Astrocyte (in vitro differentiated cells and primary cell): ENCODE data around the gene TNNI3K. TPM values are rescaled to one million over a fixed set of nuclear protein-coding genes. Genes with fewer than 3 reads are reported as not detected.

Source experiments
- DNase-seq: peaks from one replicate; pipeline ENCODE4 v3.0.0-alpha.2; 2010; ENCODE audit warnings: low read depth
- FAIRE-seq: peaks from 2 replicates; lab custom pipeline; 2011; peaks lifted over from hg19 to GRCh38; lab: Jason Lieb, UNC
- H2AFZ ChIP-seq: 2 replicates; pipeline ENCODE4 v1.6.0; 2012; ENCODE audit warnings: low read depth, low read length, inconsistent platforms
- H3K27ac ChIP-seq: 2 replicates; pipeline ENCODE4 v1.5.1; 2011; ENCODE audit warnings: low read depth, low read length, inconsistent platforms
- H3K27me3 ChIP-seq: 2 replicates; pipeline ENCODE4 v1.6.0; 2011; ENCODE audit warnings: low read length, inconsistent platforms; ENCODE audit not compliant: insufficient read depth
- H3K36me3 ChIP-seq: 2 replicates; pipeline ENCODE4 v1.5.1; 2011; ENCODE audit warnings: low read length, inconsistent platforms; ENCODE audit not compliant: insufficient read depth
- H3K4me1 ChIP-seq: 2 replicates; pipeline ENCODE4 v1.5.1; 2011; ENCODE audit warnings: low read length, inconsistent platforms; ENCODE audit not compliant: insufficient read depth
- H3K4me2 ChIP-seq: 2 replicates; pipeline ENCODE4 v1.6.0; 2012; ENCODE audit warnings: low read length, inconsistent platforms
- H3K4me3 ChIP-seq: 2 replicates; pipeline ENCODE4 v1.5.1; 2011; ENCODE audit warnings: low read depth, mild to moderate bottlenecking, low read length, inconsistent platforms; ENCODE audit not compliant: insufficient read depth
- H3K79me2 ChIP-seq: 2 replicates; pipeline ENCODE4 v1.6.0; 2012; ENCODE audit warnings: mild to moderate bottlenecking, low read length, inconsistent platforms; ENCODE audit not compliant: insufficient read depth
- H3K9ac ChIP-seq: 2 replicates; pipeline ENCODE4 v1.6.0; 2012; ENCODE audit warnings: mild to moderate bottlenecking, low read length, inconsistent platforms
- H3K9me3 ChIP-seq: 2 replicates; pipeline ENCODE4 v1.5.1; 2012; ENCODE audit warnings: low read depth, mild to moderate bottlenecking, low read length, inconsistent platforms; ENCODE audit not compliant: insufficient read depth
- H4K20me1 ChIP-seq: 2 replicates; pipeline ENCODE4 v1.6.0; 2012; ENCODE audit warnings: low read length, inconsistent platforms; ENCODE audit not compliant: insufficient read depth
- H3K27ac Mint-ChIP-seq: one replicate; pipeline ENCODE4 v1.8.0; 2021; ENCODE audit warnings: mild to moderate bottlenecking, mixed read lengths; ENCODE audit not compliant: unreplicated experiment
- H3K27me3 Mint-ChIP-seq: one replicate; pipeline ENCODE4 v1.8.0; 2021; ENCODE audit warnings: low read depth, mixed read lengths; ENCODE audit not compliant: unreplicated experiment
- H3K36me3 Mint-ChIP-seq: one replicate; pipeline ENCODE4 v1.8.0; 2021; ENCODE audit warnings: low read depth, mixed read lengths; ENCODE audit not compliant: unreplicated experiment
- H3K4me1 Mint-ChIP-seq: one replicate; pipeline ENCODE4 v1.8.0; 2021; ENCODE audit warnings: low read depth, mixed read lengths; ENCODE audit not compliant: unreplicated experiment
- H3K4me3 Mint-ChIP-seq: one replicate; pipeline ENCODE4 v1.8.0; 2021; ENCODE audit warnings: mild to moderate bottlenecking, moderate library complexity, mixed read lengths; ENCODE audit not compliant: unreplicated experiment
- H3K9me3 Mint-ChIP-seq: one replicate; pipeline ENCODE4 v1.8.0; 2021; ENCODE audit warnings: mild to moderate bottlenecking, mixed read lengths; ENCODE audit not compliant: unreplicated experiment
- CTCF ChIP-seq: IDR thresholded peaks from 2 replicates; pipeline ENCODE4 v1.5.1; 2011; ENCODE audit warnings: low read depth, mild to moderate bottlenecking, inconsistent platforms, low read length, moderate library complexity; ENCODE audit not compliant: insufficient read depth
- EZH2 ChIP-seq: IDR thresholded peaks from 2 replicates; pipeline ENCODE4 v1.6.1; 2012; ENCODE audit warnings: mild to moderate bottlenecking, low read length, inconsistent platforms; ENCODE audit not compliant: insufficient read depth
- total RNA-seq: library from RNA; stranded (reverse); gene quantifications from 2 replicates; pipeline ENCODE4 v1.2.1, GENCODE V29; 2021

TNNI3K gene
- total RNA-seq, 1 donor from 2014 or later, result 0.45 TPM

GRCh38 chr1:74412244-74412643 lies 177.1 kb downstream of the TNNI3K start:
- H3K27ac Mint-ChIP-seq, result peak overlapping the region; percentile 68

GRCh38 chr1:74415935-74416334 lies 180.7 kb downstream of the TNNI3K start:
- Mint-ChIP-seq H3K36me3 (no peaks in the 10 kb centered on the region), H3K9me3 (no peaks in the 10 kb centered on the region), H3K27me3 (no peaks in the 10 kb centered on the region), H3K4me1 (peaks cover 16% of the 10 kb centered on the region), H3K27ac (peak overlapping the region; percentile 5), H3K4me3 (no peak overlapping the region)
- no peaks in the 10 kb centered on the region for H3K27me3 ChIP-seq
- H3K4me3 ChIP-seq, result no peak overlapping the region
- H3K27ac ChIP-seq, result no peak overlapping the region
- no peaks in the 10 kb centered on the region for H3K36me3 ChIP-seq
- TF ChIP-seq EZH2 (no peak), CTCF (no peak)
- no peak for DNase-seq
- H3K4me1 ChIP-seq, result no peaks in the 10 kb centered on the region
- H3K9ac ChIP-seq, result no peak overlapping the region
- H3K9me3 ChIP-seq, result no peaks in the 10 kb centered on the region
- no peaks in the 10 kb centered on the region for H3K79me2 ChIP-seq
- H4K20me1 ChIP-seq, result no peaks in the 10 kb centered on the region
- H3K4me2 ChIP-seq, result no peak overlapping the region
- no peak for FAIRE-seq
- H2AFZ ChIP-seq, result no peak overlapping the region

More at GRCh38 chr1:74412244-74412643, 177.1 kb downstream of the TNNI3K start:
- no peak overlapping the region for H3K27ac ChIP-seq
- no peak for FAIRE-seq
- no peak overlapping the region for H3K9ac ChIP-seq
- Mint-ChIP-seq H3K36me3 (no peaks in the 10 kb centered on the region), H3K27me3 (no peaks in the 10 kb centered on the region), H3K9me3 (no peaks in the 10 kb centered on the region), H3K4me1 (peaks cover 16% of the 10 kb centered on the region), H3K4me3 (no peak overlapping the region)
- no peaks in the 10 kb centered on the region for H3K36me3 ChIP-seq
- H3K4me3 ChIP-seq, result no peak overlapping the region
- H2AFZ ChIP-seq, result no peak overlapping the region
- no peaks in the 10 kb centered on the region for H3K79me2 ChIP-seq
- no peaks in the 10 kb centered on the region for H4K20me1 ChIP-seq
- H3K9me3 ChIP-seq, result no peaks in the 10 kb centered on the region
- no peaks in the 10 kb centered on the region for H3K4me1 ChIP-seq
- no peaks in the 10 kb centered on the region for H3K27me3 ChIP-seq
- TF ChIP-seq CTCF (no peak), EZH2 (no peak)
- no peak overlapping the region for H3K4me2 ChIP-seq
- DNase-seq, result no peak

DNA sequence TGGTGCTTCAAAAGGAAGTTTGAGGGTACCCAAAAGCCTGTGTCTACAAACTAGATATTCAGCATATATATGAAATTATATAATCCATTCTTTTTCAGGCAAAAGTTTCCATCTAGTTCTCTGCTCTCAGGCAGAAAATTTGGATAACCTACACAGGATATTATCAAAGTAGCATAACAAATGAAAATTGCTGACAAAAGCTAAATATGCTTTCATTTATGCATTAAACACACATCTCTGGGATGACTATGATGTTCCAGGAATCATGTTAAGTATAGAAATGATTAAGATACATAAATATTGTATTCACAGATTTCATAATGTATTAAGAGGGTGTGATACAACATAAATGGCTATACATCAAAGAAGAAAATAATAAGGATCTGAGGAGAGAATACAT lies 184.4 kb downstream of the TNNI3K start:
- H3K4me1 ChIP-seq, result no peaks in the 10 kb centered on the region
- no peak overlapping the region for H3K9ac ChIP-seq
- no peak overlapping the region for H3K4me3 Mint-ChIP-seq
- H3K27me3 ChIP-seq, result no peaks in the 10 kb centered on the region
- peaks cover 10% of the 10 kb centered on the region for H3K4me1 Mint-ChIP-seq
- no peak overlapping the region for H3K4me3 ChIP-seq
- H3K27ac Mint-ChIP-seq, result no peak overlapping the region
- no peaks in the 10 kb centered on the region for H3K9me3 Mint-ChIP-seq
- no peak overlapping the region for H3K27ac ChIP-seq
- DNase-seq (no peak), FAIRE-seq (no peak)
- H3K4me2 ChIP-seq, result no peak overlapping the region
- TF ChIP-seq CTCF (no peak), EZH2 (no peak)
- H2AFZ ChIP-seq, result no peak overlapping the region
- no peaks in the 10 kb centered on the region for H3K36me3 ChIP-seq
- H3K36me3 Mint-ChIP-seq, result no peaks in the 10 kb centered on the region
- no peaks in the 10 kb centered on the region for H3K79me2 ChIP-seq
- H3K9me3 ChIP-seq, result no peaks in the 10 kb centered on the region
- no peaks in the 10 kb centered on the region for H3K27me3 Mint-ChIP-seq
- no peaks in the 10 kb centered on the region for H4K20me1 ChIP-seq
